HepG2 (cell line): ENCODE measurements around the gene TANGO6. TPM values are rescaled to one million over a fixed set of nuclear protein-coding genes. Genes with fewer than 3 reads are reported as not detected.
A peak's percentile ranks its signal among the peaks of the same experiment; 100 is the strongest.

ENCODE experiments used
- JARID2 ChIP-seq: sonication (generic); formaldehyde crosslinking; IDR thresholded peaks from 2 replicates; pipeline ENCODE4 v1.8.1; 2023; ENCODE audit warnings: missing genetic modification reagents, inconsistent platforms; ENCODE audit not compliant: insufficient replicate concordance
- NFRKB ChIP-seq: fragments of 450-650 bp; IDR thresholded peaks from 2 replicates; pipeline ENCODE4 v1.6.1; 2017
- NR3C1 ChIP-seq: sonication (generic); formaldehyde crosslinking; IDR thresholded peaks from 2 replicates; pipeline ENCODE4 v1.4.0; 2020; ENCODE audit warnings: missing genetic modification reagents
- ONECUT2 ChIP-seq: sonication (generic); formaldehyde crosslinking; IDR thresholded peaks from 2 replicates; pipeline ENCODE4 v1.4.0; 2020; ENCODE audit warnings: missing genetic modification reagents
- RFXAP ChIP-seq: sonication (generic); formaldehyde crosslinking; IDR thresholded peaks from 2 replicates; pipeline ENCODE4 v1.4.0; 2020; ENCODE audit warnings: missing genetic modification reagents, borderline replicate concordance
- RXRA ChIP-seq: sonication (generic); formaldehyde crosslinking; IDR thresholded peaks from 2 replicates; pipeline ENCODE4 v1.5.1; 2020; ENCODE audit warnings: missing genetic modification reagents
- SMC3 ChIP-seq: IDR thresholded peaks from 2 replicates; pipeline ENCODE4 v1.6.1; 2011; ENCODE audit warnings: low read length, improper control_type of control experiment
- SOX6 ChIP-seq, 2 experiments: fragments of 450-650 bp in 1 of 2; sonication (generic) in 1 of 2; formaldehyde crosslinking in 1 of 2; IDR thresholded peaks; 2 replicates each; pipeline versions ENCODE4 v1.4.0 to v1.6.1; 2017 to 2020; ENCODE audit warnings: antibody characterized with exemption in 1 of 2, mild to moderate bottlenecking in 1 of 2, missing genetic modification reagents in 1 of 2
- SP2 ChIP-seq: sonication (generic); formaldehyde crosslinking; IDR thresholded peaks from 2 replicates; pipeline ENCODE4 v1.5.1; 2020; ENCODE audit warnings: mild to moderate bottlenecking, missing genetic modification reagents
- XBP1 ChIP-seq: sonication (generic); formaldehyde crosslinking; IDR thresholded peaks from 2 replicates; pipeline ENCODE4 v1.5.0; 2020; ENCODE audit warnings: missing genetic modification reagents
- ZBTB8A ChIP-seq: sonication (generic); formaldehyde crosslinking; IDR thresholded peaks from 2 replicates; pipeline ENCODE4 v1.4.0; 2020; ENCODE audit warnings: mild to moderate bottlenecking, low read depth, missing genetic modification reagents, borderline replicate concordance
- ZFY ChIP-seq: sonication (generic); formaldehyde crosslinking; IDR thresholded peaks from 2 replicates; pipeline ENCODE4 v1.4.0; 2020; ENCODE audit warnings: missing genetic modification reagents
- ZNF12 ChIP-seq: sonication (generic); formaldehyde crosslinking; IDR thresholded peaks from 2 replicates; pipeline ENCODE4 v1.5.0; 2020; ENCODE audit warnings: missing genetic modification reagents
- ZNF256 ChIP-seq: sonication (generic); formaldehyde crosslinking; conservative IDR thresholded peaks from 2 replicates; pipeline ENCODE4 v1.4.0; 2020; ENCODE audit warnings: missing genetic modification reagents
- ZNF33A ChIP-seq: sonication (generic); formaldehyde crosslinking; IDR thresholded peaks from 2 replicates; pipeline ENCODE4 v1.5.1; 2020; ENCODE audit warnings: missing genetic modification reagents, mild to moderate bottlenecking, moderate library complexity, borderline replicate concordance
- ZNF7 ChIP-seq: IDR thresholded peaks from 2 replicates; pipeline ENCODE4 v1.6.1; 2016; ENCODE audit warnings: missing biosample characterization, missing genetic modification reagents
- ZNF781 ChIP-seq: sonication (generic); formaldehyde crosslinking; IDR thresholded peaks from 2 replicates; pipeline ENCODE4 v1.5.1; 2020; ENCODE audit warnings: borderline replicate concordance, mild to moderate bottlenecking, missing genetic modification reagents; ENCODE audit errors: not compliant biosample characterization
- ZNF841 ChIP-seq: sonication (generic); formaldehyde crosslinking; IDR thresholded peaks from 2 replicates; pipeline ENCODE4 v1.8.1; 2023; ENCODE audit warnings: missing genetic modification reagents, borderline replicate concordance
- polyA plus RNA-seq, 8 experiments: library from polyadenylated mRNA; depleted of rRNA in 3 of 8; stranded (reverse) in 7 of 8; unstranded in 1 of 8; fragments of >200 nt; fragmentation: Illumina TruSeq in 4 of 8; extraction: Trizol in 4 of 8; gene quantifications; 2 replicates each; pipeline versions ENCODE4 v1.2.1 to v1.2.3, GENCODE V29; 2011 to 2016; ENCODE audit warnings: low read depth in 4 of 8, missing spikeins in 1 of 8, mixed read lengths in 1 of 8; ENCODE audit not compliant: insufficient read depth in 1 of 8
- total RNA-seq, 5 experiments: library from RNA; depleted of rRNA; stranded (reverse); fragments of >200 nt; fragmentation: Illumina TruSeq; extraction: Trizol; gene quantifications; 2 replicates each; pipeline ENCODE4 v1.2.3, GENCODE V29; 2016; ENCODE audit warnings: low read depth in 1 of 5
- TF ChIP-seq, protein P1 (sequence below): sonication (generic); formaldehyde crosslinking; IDR thresholded peaks from 2 replicates; pipeline ENCODE4 v1.5.0; 2020; ENCODE audit warnings: missing genetic modification reagents, mild to moderate bottlenecking, borderline replicate concordance
- TF ChIP-seq, protein P2 (sequence below): sonication (generic); formaldehyde crosslinking; IDR thresholded peaks from 2 replicates; pipeline ENCODE4 v1.8.1; 2022; ENCODE audit warnings: low read depth, mild to moderate bottlenecking, missing genetic modification reagents
- TF ChIP-seq, protein P3 (sequence below): sonication (generic); formaldehyde crosslinking; IDR thresholded peaks from 2 replicates; pipeline ENCODE4 v1.5.0; 2020; ENCODE audit warnings: mild to moderate bottlenecking, missing genetic modification reagents
- TF ChIP-seq, protein P4 (sequence below): sonication (generic); formaldehyde crosslinking; IDR thresholded peaks from 2 replicates; pipeline ENCODE4 v1.4.0; 2020; ENCODE audit warnings: mild to moderate bottlenecking, missing genetic modification reagents

The TANGO6 gene
- total and polyA plus RNA-seq, 2 of the 13 experiments (the other 11 are each of a cell fraction or from before 2014, with no cell fraction given) = 7.2 to 13.3 TPM

DNA sequence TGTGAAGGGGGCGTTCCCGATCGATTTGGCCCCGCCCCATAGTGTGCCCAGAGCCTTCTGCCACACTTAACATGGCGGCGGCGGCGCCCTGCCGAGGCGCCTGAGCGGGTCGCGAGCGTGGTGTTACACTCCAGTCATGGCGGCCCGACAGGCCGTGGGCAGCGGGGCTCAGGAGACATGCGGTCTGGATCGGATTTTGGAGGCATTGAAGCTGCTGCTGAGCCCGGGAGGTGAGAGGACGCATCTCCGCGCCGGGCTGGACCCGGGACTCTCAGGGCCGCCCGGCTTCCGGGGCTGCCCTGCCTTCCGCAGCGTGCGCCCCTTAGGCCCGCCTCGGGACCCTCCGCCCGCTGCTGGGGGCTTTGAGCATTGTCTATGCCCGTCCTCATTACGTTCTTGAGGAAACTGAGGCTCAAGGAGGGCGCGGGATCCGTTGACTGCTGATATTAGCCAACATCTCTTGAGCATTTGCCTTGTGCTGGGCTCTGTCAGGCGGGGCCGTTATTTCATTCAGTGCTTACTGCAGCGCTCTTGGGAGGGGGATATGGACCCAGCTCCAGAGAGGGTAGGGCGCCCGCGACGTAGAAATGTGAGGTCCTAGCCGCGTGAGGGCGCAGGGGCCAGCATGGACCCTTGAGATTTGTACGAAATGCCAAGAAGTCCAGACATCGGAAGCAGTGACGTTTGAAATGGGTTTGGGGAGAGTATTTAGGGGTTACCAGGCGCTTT lies at the start of gene TANGO6 (continued):
- TF ChIP-seq SP2 (peak; percentile 47; the same call in 1 of the 2 replicates), NR3C1 (CRISPR knock-in tag) (0 out of 2 replicates have a peak, but pooled peaks have one; percentile 61), NFRKB (peak; percentile 66; the same call in 1 of the 2 replicates), XBP1 (no peak), ZNF7 (CRISPR knock-in tag) (peak; percentile 28; the same call in 1 of the 2 replicates), ZNF256 (no peak), ZNF12 (CRISPR knock-in tag) (no peak; the same call in 1 of the 2 replicates), ZNF781 (CRISPR knock-in tag) (peak; percentile 41), RFXAP (CRISPR knock-in tag) (peak; percentile 38; the same call in 1 of the 2 replicates), ZNF33A (CRISPR knock-in tag) (peak; percentile 89; the same call in 1 of the 2 replicates), ZNF841 (CRISPR knock-in tag) (no peak), ONECUT2 (CRISPR knock-in tag) (peak; percentile 96), JARID2 (CRISPR knock-in tag) (peak; percentile 76), ZBTB8A (CRISPR knock-in tag) (peak; percentile 96; the same call in 1 of the 2 replicates), ZFY (CRISPR knock-in tag) (peak; percentile 97), SMC3 (no peak), RXRA (CRISPR knock-in tag) (peak; percentile 77), SOX6 (IDR thresholded peaks at IDR 0.05) (no peak), SOX6 (CRISPR knock-in tag; IDR thresholded peaks at IDR 0.05) (peak; percentile 65)
- TF ChIP-seq, protein P1, sequence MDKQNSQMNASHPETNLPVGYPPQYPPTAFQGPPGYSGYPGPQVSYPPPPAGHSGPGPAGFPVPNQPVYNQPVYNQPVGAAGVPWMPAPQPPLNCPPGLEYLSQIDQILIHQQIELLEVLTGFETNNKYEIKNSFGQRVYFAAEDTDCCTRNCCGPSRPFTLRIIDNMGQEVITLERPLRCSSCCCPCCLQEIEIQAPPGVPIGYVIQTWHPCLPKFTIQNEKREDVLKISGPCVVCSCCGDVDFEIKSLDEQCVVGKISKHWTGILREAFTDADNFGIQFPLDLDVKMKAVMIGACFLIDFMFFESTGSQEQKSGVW = no peak
- TF ChIP-seq, protein P2, sequence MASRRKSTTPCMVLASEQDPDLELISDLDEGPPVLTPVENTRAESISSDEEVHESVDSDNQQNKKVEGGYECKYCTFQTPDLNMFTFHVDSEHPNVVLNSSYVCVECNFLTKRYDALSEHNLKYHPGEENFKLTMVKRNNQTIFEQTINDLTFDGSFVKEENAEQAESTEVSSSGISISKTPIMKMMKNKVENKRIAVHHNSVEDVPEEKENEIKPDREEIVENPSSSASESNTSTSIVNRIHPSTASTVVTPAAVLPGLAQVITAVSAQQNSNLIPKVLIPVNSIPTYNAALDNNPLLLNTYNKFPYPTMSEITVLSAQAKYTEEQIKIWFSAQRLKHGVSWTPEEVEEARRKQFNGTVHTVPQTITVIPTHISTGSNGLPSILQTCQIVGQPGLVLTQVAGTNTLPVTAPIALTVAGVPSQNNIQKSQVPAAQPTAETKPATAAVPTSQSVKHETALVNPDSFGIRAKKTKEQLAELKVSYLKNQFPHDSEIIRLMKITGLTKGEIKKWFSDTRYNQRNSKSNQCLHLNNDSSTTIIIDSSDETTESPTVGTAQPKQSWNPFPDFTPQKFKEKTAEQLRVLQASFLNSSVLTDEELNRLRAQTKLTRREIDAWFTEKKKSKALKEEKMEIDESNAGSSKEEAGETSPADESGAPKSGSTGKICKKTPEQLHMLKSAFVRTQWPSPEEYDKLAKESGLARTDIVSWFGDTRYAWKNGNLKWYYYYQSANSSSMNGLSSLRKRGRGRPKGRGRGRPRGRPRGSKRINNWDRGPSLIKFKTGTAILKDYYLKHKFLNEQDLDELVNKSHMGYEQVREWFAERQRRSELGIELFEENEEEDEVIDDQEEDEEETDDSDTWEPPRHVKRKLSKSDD (CRISPR knock-in tag) = peak; percentile 72; the same call in 1 of the 2 replicates
- TF ChIP-seq, protein P3, sequence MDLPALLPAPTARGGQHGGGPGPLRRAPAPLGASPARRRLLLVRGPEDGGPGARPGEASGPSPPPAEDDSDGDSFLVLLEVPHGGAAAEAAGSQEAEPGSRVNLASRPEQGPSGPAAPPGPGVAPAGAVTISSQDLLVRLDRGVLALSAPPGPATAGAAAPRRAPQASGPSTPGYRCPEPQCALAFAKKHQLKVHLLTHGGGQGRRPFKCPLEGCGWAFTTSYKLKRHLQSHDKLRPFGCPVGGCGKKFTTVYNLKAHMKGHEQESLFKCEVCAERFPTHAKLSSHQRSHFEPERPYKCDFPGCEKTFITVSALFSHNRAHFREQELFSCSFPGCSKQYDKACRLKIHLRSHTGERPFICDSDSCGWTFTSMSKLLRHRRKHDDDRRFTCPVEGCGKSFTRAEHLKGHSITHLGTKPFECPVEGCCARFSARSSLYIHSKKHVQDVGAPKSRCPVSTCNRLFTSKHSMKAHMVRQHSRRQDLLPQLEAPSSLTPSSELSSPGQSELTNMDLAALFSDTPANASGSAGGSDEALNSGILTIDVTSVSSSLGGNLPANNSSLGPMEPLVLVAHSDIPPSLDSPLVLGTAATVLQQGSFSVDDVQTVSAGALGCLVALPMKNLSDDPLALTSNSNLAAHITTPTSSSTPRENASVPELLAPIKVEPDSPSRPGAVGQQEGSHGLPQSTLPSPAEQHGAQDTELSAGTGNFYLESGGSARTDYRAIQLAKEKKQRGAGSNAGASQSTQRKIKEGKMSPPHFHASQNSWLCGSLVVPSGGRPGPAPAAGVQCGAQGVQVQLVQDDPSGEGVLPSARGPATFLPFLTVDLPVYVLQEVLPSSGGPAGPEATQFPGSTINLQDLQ (CRISPR knock-in tag) = peak; percentile 50; the same call in 1 of the 2 replicates
- TF ChIP-seq, protein P4, sequence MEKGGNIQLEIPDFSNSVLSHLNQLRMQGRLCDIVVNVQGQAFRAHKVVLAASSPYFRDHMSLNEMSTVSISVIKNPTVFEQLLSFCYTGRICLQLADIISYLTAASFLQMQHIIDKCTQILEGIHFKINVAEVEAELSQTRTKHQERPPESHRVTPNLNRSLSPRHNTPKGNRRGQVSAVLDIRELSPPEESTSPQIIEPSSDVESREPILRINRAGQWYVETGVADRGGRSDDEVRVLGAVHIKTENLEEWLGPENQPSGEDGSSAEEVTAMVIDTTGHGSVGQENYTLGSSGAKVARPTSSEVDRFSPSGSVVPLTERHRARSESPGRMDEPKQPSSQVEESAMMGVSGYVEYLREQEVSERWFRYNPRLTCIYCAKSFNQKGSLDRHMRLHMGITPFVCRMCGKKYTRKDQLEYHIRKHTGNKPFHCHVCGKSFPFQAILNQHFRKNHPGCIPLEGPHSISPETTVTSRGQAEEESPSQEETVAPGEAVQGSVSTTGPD (CRISPR knock-in tag) = no peak
